Neural progenitor cell (in vitro differentiated cells): ENCODE results near the gene SMCO3.

Experiments used
- CTCF ChIP-seq: fragments of 200-600 bp; sonication (generic); IDR thresholded peaks from 2 replicates; pipeline ENCODE4 v1.5.1; 2017; ENCODE audit warnings: antibody characterized with exemption, mild to moderate bottlenecking
- EZH2 ChIP-seq: fragments of 200-600 bp; sonication (generic); IDR thresholded peaks from 2 replicates; pipeline ENCODE4 v1.6.1; 2017; ENCODE audit warnings: antibody characterized with exemption, mild to moderate bottlenecking, moderate library complexity
- EZH2phosphoT487 ChIP-seq: fragments of 200-600 bp; sonication (generic); IDR thresholded peaks from 2 replicates; pipeline ENCODE4 v1.6.1; 2017; ENCODE audit warnings: antibody characterized with exemption

GRCh38 chr12:14828892-14829291, 14.9 kb upstream of the SMCO3 start:
- TF ChIP-seq CTCF (no peak), EZH2 (no peak), EZH2phosphoT487 (no peak)
